K562 (cell line): ENCODE results near the gene LRP1-AS. TPM values are rescaled to one million over a fixed set of nuclear protein-coding genes. Genes with fewer than 3 reads are reported as not detected.

Source experiments
- CAMTA2 ChIP-seq: fragments of 250-450 bp; sonication (Bioruptor Pico); conservative IDR thresholded peaks from 2 replicates; pipeline ENCODE4 v1.5.1; 2022
- CBFA2T2 ChIP-seq: fragments of 450-650 bp; conservative IDR thresholded peaks from 2 replicates; pipeline ENCODE4 v1.6.1; 2017; ENCODE audit warnings: mild to moderate bottlenecking
- EZH2 ChIP-seq: IDR thresholded peaks from 2 replicates; pipeline ENCODE4 v1.6.1; 2012; ENCODE audit warnings: low read depth, mild to moderate bottlenecking, inconsistent platforms, low read length, borderline replicate concordance
- KDM4B ChIP-seq, 2 experiments: fragments of 450-650 bp in 1 of 2; sonication (generic) in 1 of 2; IDR thresholded peaks; 2 replicates each; pipeline ENCODE4 v1.6.1; 2016 to 2017; ENCODE audit warnings: borderline replicate concordance in 2 of 2, antibody characterized with exemption in 1 of 2, low read depth in 1 of 2, mild to moderate bottlenecking in 1 of 2
- PHF20 ChIP-seq: fragments of 450-650 bp; IDR thresholded peaks from 2 replicates; pipeline ENCODE4 v1.6.1; 2018; ENCODE audit not compliant: partially characterized antibody
- RAD51 ChIP-seq: fragments of 450-650 bp; IDR thresholded peaks from 2 replicates; pipeline ENCODE4 v1.7.1; 2016; ENCODE audit warnings: low read depth, mild to moderate bottlenecking, borderline replicate concordance
- SMAD3 ChIP-seq: fragments of 450-650 bp; formaldehyde crosslinking; conservative IDR thresholded peaks from 2 replicates; pipeline ENCODE4 v1.4.0; 2020; ENCODE audit warnings: mild to moderate bottlenecking
- SMARCE1 ChIP-seq: fragments of 450-650 bp; IDR thresholded peaks from 2 replicates; pipeline ENCODE4 v1.7.1; 2016; ENCODE audit warnings: mild to moderate bottlenecking
- SOX6 ChIP-seq: fragments of 450-650 bp; IDR thresholded peaks from 2 replicates; pipeline ENCODE4 v1.6.1; 2014; ENCODE audit warnings: mild to moderate bottlenecking
- ZNF695 ChIP-seq: fragments of 450-650 bp; formaldehyde crosslinking; IDR thresholded peaks from 2 replicates; pipeline ENCODE4 v1.4.0; 2020; ENCODE audit warnings: mild to moderate bottlenecking, moderate library complexity
- polyA plus RNA-seq, 8 experiments: library from polyadenylated mRNA; depleted of rRNA in 4 of 8; stranded (reverse) in 5 of 8; unstranded in 3 of 8; fragments of >200 nt; fragmentation: Nextera tagmentation in 2 of 8; fragmentation: Illumina TruSeq in 1 of 8; extraction: Ambion mirVana in 2 of 8; extraction: Trizol in 1 of 8; gene quantifications; 2 replicates each; pipeline versions ENCODE4 v1.2.1 to v1.2.3, GENCODE V29; 2011 to 2014; ENCODE audit warnings: inconsistent platforms in 1 of 8, missing spikeins in 1 of 8
- total RNA-seq, 7 experiments: library from RNA; depleted of rRNA in 6 of 7; stranded (reverse); fragments of >200 nt in 6 of 7; fragmentation: Illumina TruSeq in 2 of 7; extraction: Trizol in 2 of 7; gene quantifications; 2 replicates each; pipeline versions ENCODE4 v1.2.1 to v1.2.3, GENCODE V29; 2011 to 2021; ENCODE audit warnings: low replicate concordance in 1 of 7
- TF ChIP-seq, protein P1 (sequence below): fragments of 450-650 bp; IDR thresholded peaks from 2 replicates; pipeline ENCODE4 v1.6.1; 2016; ENCODE audit warnings: mild to moderate bottlenecking, moderate library complexity
- TF ChIP-seq, protein P2 (sequence below): fragments of 250-450 bp; sonication (Bioruptor Pico); IDR thresholded peaks from 2 replicates; pipeline ENCODE4 v1.4.0; 2020; ENCODE audit warnings: mild to moderate bottlenecking
- TF ChIP-seq, protein P3 (sequence below), 3 experiments: fragments of 200-800 bp in 1 of 3; sonication (Bioruptor generic) in 1 of 3; sonication (generic) in 1 of 3; formaldehyde crosslinking in 1 of 3; IDR thresholded peaks; 2 replicates each; pipeline versions ENCODE4 v1.6.1 to v1.8.0; 2016 to 2022; ENCODE audit warnings: mild to moderate bottlenecking in 2 of 3, missing compliant biosample characterization in 2 of 3, missing genetic modification characterization in 2 of 3, missing genetic modification reagents in 1 of 3

Gene LRP1-AS
- total and polyA plus RNA-seq, 9 of the 15 experiments (the other 6 are each of a cell fraction or from before 2014, with no cell fraction given), result not detected

DNA sequence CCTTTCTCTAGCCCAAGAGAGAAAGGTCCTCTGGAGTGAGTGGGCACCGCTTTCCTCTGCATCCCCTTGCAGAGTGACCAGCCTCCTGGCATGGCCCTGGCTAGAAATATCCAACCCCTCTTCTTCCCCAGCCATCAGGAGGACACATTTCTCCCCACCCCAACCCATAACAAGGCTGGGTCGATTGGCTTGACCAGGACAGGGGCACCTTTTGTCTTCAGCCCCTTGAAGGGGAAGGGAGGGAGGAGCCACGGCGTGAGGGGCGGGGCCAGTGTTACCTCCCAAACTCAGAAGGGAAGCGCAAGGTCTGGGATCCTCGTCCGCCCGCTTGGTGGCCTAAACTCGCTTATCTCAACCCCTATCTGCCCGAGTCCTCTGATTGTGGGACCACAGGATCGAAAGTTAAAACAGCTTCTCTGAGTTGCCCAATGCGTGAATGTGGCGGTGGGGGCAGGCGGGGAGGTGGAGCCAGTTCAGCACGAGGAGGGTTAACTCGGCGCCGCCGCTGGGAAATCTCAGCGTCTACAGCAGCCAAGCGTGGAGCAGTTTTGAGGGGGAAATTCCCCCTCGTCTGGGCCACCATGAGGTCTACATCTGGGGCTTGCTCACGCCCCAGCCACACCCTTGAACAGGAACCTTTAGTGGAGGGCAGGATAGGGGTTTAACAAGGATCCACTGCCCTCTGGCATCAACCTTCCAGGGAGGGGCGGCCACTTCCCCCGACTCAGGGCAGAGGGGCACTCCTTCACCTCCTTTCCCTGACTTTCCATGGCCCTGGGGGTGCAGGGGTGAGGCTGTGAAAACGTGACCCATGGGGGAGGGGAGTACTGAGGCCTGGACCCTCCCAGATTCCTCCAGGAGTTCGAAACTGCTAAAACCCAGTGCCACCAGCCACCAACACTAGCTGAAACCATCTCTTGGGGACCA is 37.1 kb downstream of the LRP1-AS start (continued):
- TF ChIP-seq, protein P1, sequence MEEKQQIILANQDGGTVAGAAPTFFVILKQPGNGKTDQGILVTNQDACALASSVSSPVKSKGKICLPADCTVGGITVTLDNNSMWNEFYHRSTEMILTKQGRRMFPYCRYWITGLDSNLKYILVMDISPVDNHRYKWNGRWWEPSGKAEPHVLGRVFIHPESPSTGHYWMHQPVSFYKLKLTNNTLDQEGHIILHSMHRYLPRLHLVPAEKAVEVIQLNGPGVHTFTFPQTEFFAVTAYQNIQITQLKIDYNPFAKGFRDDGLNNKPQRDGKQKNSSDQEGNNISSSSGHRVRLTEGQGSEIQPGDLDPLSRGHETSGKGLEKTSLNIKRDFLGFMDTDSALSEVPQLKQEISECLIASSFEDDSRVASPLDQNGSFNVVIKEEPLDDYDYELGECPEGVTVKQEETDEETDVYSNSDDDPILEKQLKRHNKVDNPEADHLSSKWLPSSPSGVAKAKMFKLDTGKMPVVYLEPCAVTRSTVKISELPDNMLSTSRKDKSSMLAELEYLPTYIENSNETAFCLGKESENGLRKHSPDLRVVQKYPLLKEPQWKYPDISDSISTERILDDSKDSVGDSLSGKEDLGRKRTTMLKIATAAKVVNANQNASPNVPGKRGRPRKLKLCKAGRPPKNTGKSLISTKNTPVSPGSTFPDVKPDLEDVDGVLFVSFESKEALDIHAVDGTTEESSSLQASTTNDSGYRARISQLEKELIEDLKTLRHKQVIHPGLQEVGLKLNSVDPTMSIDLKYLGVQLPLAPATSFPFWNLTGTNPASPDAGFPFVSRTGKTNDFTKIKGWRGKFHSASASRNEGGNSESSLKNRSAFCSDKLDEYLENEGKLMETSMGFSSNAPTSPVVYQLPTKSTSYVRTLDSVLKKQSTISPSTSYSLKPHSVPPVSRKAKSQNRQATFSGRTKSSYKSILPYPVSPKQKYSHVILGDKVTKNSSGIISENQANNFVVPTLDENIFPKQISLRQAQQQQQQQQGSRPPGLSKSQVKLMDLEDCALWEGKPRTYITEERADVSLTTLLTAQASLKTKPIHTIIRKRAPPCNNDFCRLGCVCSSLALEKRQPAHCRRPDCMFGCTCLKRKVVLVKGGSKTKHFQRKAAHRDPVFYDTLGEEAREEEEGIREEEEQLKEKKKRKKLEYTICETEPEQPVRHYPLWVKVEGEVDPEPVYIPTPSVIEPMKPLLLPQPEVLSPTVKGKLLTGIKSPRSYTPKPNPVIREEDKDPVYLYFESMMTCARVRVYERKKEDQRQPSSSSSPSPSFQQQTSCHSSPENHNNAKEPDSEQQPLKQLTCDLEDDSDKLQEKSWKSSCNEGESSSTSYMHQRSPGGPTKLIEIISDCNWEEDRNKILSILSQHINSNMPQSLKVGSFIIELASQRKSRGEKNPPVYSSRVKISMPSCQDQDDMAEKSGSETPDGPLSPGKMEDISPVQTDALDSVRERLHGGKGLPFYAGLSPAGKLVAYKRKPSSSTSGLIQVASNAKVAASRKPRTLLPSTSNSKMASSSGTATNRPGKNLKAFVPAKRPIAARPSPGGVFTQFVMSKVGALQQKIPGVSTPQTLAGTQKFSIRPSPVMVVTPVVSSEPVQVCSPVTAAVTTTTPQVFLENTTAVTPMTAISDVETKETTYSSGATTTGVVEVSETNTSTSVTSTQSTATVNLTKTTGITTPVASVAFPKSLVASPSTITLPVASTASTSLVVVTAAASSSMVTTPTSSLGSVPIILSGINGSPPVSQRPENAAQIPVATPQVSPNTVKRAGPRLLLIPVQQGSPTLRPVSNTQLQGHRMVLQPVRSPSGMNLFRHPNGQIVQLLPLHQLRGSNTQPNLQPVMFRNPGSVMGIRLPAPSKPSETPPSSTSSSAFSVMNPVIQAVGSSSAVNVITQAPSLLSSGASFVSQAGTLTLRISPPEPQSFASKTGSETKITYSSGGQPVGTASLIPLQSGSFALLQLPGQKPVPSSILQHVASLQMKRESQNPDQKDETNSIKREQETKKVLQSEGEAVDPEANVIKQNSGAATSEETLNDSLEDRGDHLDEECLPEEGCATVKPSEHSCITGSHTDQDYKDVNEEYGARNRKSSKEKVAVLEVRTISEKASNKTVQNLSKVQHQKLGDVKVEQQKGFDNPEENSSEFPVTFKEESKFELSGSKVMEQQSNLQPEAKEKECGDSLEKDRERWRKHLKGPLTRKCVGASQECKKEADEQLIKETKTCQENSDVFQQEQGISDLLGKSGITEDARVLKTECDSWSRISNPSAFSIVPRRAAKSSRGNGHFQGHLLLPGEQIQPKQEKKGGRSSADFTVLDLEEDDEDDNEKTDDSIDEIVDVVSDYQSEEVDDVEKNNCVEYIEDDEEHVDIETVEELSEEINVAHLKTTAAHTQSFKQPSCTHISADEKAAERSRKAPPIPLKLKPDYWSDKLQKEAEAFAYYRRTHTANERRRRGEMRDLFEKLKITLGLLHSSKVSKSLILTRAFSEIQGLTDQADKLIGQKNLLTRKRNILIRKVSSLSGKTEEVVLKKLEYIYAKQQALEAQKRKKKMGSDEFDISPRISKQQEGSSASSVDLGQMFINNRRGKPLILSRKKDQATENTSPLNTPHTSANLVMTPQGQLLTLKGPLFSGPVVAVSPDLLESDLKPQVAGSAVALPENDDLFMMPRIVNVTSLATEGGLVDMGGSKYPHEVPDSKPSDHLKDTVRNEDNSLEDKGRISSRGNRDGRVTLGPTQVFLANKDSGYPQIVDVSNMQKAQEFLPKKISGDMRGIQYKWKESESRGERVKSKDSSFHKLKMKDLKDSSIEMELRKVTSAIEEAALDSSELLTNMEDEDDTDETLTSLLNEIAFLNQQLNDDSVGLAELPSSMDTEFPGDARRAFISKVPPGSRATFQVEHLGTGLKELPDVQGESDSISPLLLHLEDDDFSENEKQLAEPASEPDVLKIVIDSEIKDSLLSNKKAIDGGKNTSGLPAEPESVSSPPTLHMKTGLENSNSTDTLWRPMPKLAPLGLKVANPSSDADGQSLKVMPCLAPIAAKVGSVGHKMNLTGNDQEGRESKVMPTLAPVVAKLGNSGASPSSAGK, result peak; percentile 72
- TF ChIP-seq SOX6 (peak; percentile 15; the same call in 1 of the 2 replicates), KDM4B (IDR thresholded peaks at IDR 0.05; ENCODE audit: borderline replicate concordance in 2 of 2, low read depth in 1 of 2) (no peak), CAMTA2 (CRISPR knock-in tag) (no peak), ZNF695 (no peak), SMAD3 (CRISPR knock-in tag) (no peak), RAD51 (no peak), PHF20 (no peak), SMARCE1 (0 out of 2 replicates have a peak, but pooled peaks have one; percentile 42), EZH2 (no peak), CBFA2T2 (no peak)
- TF ChIP-seq, protein P2, sequence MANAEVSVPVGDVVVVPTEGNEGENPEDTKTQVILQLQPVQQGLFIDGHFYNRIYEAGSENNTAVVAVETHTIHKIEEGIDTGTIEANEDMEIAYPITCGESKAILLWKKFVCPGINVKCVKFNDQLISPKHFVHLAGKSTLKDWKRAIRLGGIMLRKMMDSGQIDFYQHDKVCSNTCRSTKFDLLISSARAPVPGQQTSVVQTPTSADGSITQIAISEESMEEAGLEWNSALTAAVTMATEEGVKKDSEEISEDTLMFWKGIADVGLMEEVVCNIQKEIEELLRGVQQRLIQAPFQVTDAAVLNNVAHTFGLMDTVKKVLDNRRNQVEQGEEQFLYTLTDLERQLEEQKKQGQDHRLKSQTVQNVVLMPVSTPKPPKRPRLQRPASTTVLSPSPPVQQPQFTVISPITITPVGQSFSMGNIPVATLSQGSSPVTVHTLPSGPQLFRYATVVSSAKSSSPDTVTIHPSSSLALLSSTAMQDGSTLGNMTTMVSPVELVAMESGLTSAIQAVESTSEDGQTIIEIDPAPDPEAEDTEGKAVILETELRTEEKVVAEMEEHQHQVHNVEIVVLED (CRISPR knock-in tag), result no peak
- TF ChIP-seq, protein P3, sequence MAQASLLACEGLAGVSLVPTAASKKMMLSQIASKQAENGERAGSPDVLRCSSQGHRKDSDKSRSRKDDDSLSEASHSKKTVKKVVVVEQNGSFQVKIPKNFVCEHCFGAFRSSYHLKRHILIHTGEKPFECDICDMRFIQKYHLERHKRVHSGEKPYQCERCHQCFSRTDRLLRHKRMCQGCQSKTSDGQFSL (CRISPR knock-in tag; IDR thresholded peaks at IDR 0.05), result no peak
- TF ChIP-seq, protein P3 (tag; IDR thresholded peaks at IDR 0.05), result peak in 1 of 2 experiments; percentile 50; a peak in 1 of 4 replicates
